Measurements from ENCODE around the gene WDR86.

The WDR86 gene

DNA sequence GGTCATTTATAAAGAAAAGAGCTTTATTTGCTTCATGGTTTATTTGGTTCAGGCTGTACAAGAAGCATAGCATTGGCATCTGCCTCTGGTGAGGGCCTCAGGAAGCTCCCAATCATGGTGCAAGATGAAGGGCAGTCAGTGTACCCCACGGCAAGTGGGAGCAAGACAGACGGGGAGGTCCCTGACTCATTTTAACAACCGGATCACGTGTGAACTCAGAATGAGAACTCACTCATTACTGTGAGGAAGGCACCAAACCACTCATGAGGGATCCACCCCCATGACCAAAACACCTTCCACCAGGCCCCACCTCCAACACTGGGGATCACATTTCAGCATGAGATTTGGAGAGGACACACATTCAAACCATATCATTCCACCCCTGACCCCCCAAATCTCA lies 45.9 kb upstream of the WDR86 start:
- Histone ChIP-seq H3K79me1 (replicated peaks; ENCODE audit: low read length, poor library complexity, severe bottlenecking) (no peaks in the 10 kb centered on the region), H4K91ac (ENCODE audit: low read length) (no peak overlapping the region), H3K4me2 (ENCODE audit: low read length, poor library complexity, severe bottlenecking) (no peak overlapping the region), H3K27ac (ENCODE audit: low read length, poor library complexity, severe bottlenecking) (no peak overlapping the region), H3K36me3 (ENCODE audit: control insufficient read depth in 1 of 2, insufficient read depth in 2 of 2, low read depth in 1 of 2, low read length in 2 of 2) (no peaks in the 10 kb centered on the region), H3K4me3 (ENCODE audit: insufficient read depth in 1 of 2, low read depth in 1 of 2, low read length in 2 of 2) (no peak overlapping the region), H3K27me3 (ENCODE audit: control insufficient read depth in 1 of 2, insufficient read depth in 1 of 2, low read length in 2 of 2) (peaks cover 0 to 12% of the 10 kb centered on the region in 2 experiments), H3K14ac (ENCODE audit: low read length in 2 of 2) (no peak overlapping the region), H3K9me3 (ENCODE audit: control insufficient read depth, low read length) (no peaks in the 10 kb centered on the region), H3K23ac (ENCODE audit: low read length in 2 of 2) (no peak overlapping the region), H3K9ac (ENCODE audit: low read length) (no peak overlapping the region), H2AK5ac (ENCODE audit: low read length, severe bottlenecking) (no peak overlapping the region), H3K4ac (ENCODE audit: low read depth in 1 of 2, low read length in 2 of 2) (no peak overlapping the region), H2BK5ac (ENCODE audit: low read depth, low read length, poor library complexity, severe bottlenecking) (no peak overlapping the region), H2BK12ac (ENCODE audit: low read length in 2 of 2) (no peak overlapping the region), H2AFZ (ENCODE audit: low read depth, low read length) (no peak overlapping the region), H2BK120ac (ENCODE audit: low read depth, low read length) (no peak overlapping the region), H4K8ac (ENCODE audit: low read length) (no peak overlapping the region), H2BK15ac (ENCODE audit: low read depth, poor library complexity, severe bottlenecking) (no peak overlapping the region), H3K18ac (ENCODE audit: low read depth in 1 of 2, low read length in 2 of 2) (no peak overlapping the region), H3K4me1 (ENCODE audit: control insufficient read depth, insufficient read depth, low read depth, low read length) (peaks cover 20% of the 10 kb centered on the region)
- no peak for DNase-seq
- 89% methylated on average over 4 of the region's 4 CpGs for WGBS

GRCh38 chr7:151454932-151455530 lies 45.2 kb upstream of the WDR86 start:
- H3K23ac ChIP-seq (ENCODE audit: low read length in 2 of 2), result no peak overlapping the region
- H3K4me2 ChIP-seq (ENCODE audit: low read length, poor library complexity, severe bottlenecking), result no peak overlapping the region
- H3K36me3 ChIP-seq (ENCODE audit: control insufficient read depth in 1 of 2, insufficient read depth in 2 of 2, low read depth in 1 of 2, low read length in 2 of 2), result no peaks in the 10 kb centered on the region
- H3K27me3 ChIP-seq (ENCODE audit: control insufficient read depth in 1 of 2, insufficient read depth in 1 of 2, low read length in 2 of 2), result peaks cover 0 to 12% of the 10 kb centered on the region in 2 experiments
- H3K4me3 ChIP-seq (ENCODE audit: insufficient read depth in 1 of 2, low read depth in 1 of 2, low read length in 2 of 2), result no peak overlapping the region
- no peak for DNase-seq
- no peak overlapping the region for H4K8ac ChIP-seq (ENCODE audit: low read length)
- no peak overlapping the region for H2BK120ac ChIP-seq (ENCODE audit: low read depth, low read length)
- no peak overlapping the region for H3K14ac ChIP-seq (ENCODE audit: low read length in 2 of 2)
- no peak overlapping the region for H4K91ac ChIP-seq (ENCODE audit: low read length)
- H3K4ac ChIP-seq (ENCODE audit: low read depth in 1 of 2, low read length in 2 of 2), result no peak overlapping the region
- peaks cover 16% of the 10 kb centered on the region for H3K4me1 ChIP-seq (ENCODE audit: control insufficient read depth, insufficient read depth, low read depth, low read length)
- H3K18ac ChIP-seq (ENCODE audit: low read depth in 1 of 2, low read length in 2 of 2), result no peak overlapping the region
- 92% methylated on average over 15 of the region's 15 CpGs for WGBS
- H2BK5ac ChIP-seq (ENCODE audit: low read depth, low read length, poor library complexity, severe bottlenecking), result no peak overlapping the region
- no peaks in the 10 kb centered on the region for H3K79me1 ChIP-seq (replicated peaks; ENCODE audit: low read length, poor library complexity, severe bottlenecking)
- H2BK15ac ChIP-seq (ENCODE audit: low read depth, poor library complexity, severe bottlenecking), result no peak overlapping the region
- H2BK12ac ChIP-seq (ENCODE audit: low read length in 2 of 2), result no peak overlapping the region
- H3K27ac ChIP-seq (ENCODE audit: low read length, poor library complexity, severe bottlenecking), result no peak overlapping the region
- no peak overlapping the region for H2AFZ ChIP-seq (ENCODE audit: low read depth, low read length)
- H3K9ac ChIP-seq (ENCODE audit: low read length), result no peak overlapping the region
- H3K9me3 ChIP-seq (ENCODE audit: control insufficient read depth, low read length), result no peaks in the 10 kb centered on the region
- no peak overlapping the region for H2AK5ac ChIP-seq (ENCODE audit: low read length, severe bottlenecking)

DNA sequence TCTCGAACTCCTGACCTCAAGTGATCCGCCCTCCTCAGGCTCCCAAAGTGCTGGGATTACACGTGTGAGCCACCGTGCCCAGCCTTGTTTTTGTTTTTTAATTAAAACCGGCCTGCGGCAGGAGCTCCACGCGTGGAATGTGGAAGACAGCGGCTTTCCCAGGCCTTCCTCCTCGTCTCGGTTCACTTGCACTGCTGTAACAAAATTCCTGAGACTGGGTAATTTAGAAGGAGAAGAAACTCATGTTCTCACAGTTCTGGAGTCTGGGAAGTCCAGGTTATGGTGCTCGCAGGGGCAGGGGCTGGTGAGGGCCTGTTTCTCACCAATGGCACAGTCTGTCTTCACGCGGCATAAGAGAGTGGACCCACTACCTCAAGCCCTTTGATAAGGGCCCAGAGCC lies 44.5 kb upstream of the WDR86 start:
- H3K14ac ChIP-seq (ENCODE audit: low read length in 2 of 2), result no peak overlapping the region
- no peak overlapping the region for H3K4ac ChIP-seq (ENCODE audit: low read depth in 1 of 2, low read length in 2 of 2)
- no peak for DNase-seq
- WGBS, result 88% methylated on average over 14 of the region's 14 CpGs
- no peaks in the 10 kb centered on the region for H3K9me3 ChIP-seq (ENCODE audit: control insufficient read depth, low read length)
- no peaks in the 10 kb centered on the region for H3K36me3 ChIP-seq (ENCODE audit: control insufficient read depth in 1 of 2, insufficient read depth in 2 of 2, low read depth in 1 of 2, low read length in 2 of 2)
- no peak overlapping the region for H3K4me2 ChIP-seq (ENCODE audit: low read length, poor library complexity, severe bottlenecking)
- no peak overlapping the region for H3K4me3 ChIP-seq (ENCODE audit: insufficient read depth in 1 of 2, low read depth in 1 of 2, low read length in 2 of 2)
- H2AFZ ChIP-seq (ENCODE audit: low read depth, low read length), result no peak overlapping the region
- no peak overlapping the region for H2BK15ac ChIP-seq (ENCODE audit: low read depth, poor library complexity, severe bottlenecking)
- H3K27me3 ChIP-seq (ENCODE audit: control insufficient read depth in 1 of 2, insufficient read depth in 1 of 2, low read length in 2 of 2), result peaks cover 0 to 12% of the 10 kb centered on the region in 2 experiments
- no peak overlapping the region for H2BK12ac ChIP-seq (ENCODE audit: low read length in 2 of 2)
- no peak overlapping the region for H2BK120ac ChIP-seq (ENCODE audit: low read depth, low read length)
- no peak overlapping the region for H2BK5ac ChIP-seq (ENCODE audit: low read depth, low read length, poor library complexity, severe bottlenecking)
- no peak overlapping the region for H3K27ac ChIP-seq (ENCODE audit: low read length, poor library complexity, severe bottlenecking)
- no peak overlapping the region for H3K18ac ChIP-seq (ENCODE audit: low read depth in 1 of 2, low read length in 2 of 2)
- H3K4me1 ChIP-seq (ENCODE audit: control insufficient read depth, insufficient read depth, low read depth, low read length), result peaks cover 12% of the 10 kb centered on the region
- H2AK5ac ChIP-seq (ENCODE audit: low read length, severe bottlenecking), result peak overlapping the region; percentile 45
- H3K23ac ChIP-seq (ENCODE audit: low read length in 2 of 2), result no peak overlapping the region
- H4K91ac ChIP-seq (ENCODE audit: low read length), result no peak overlapping the region
- H3K9ac ChIP-seq (ENCODE audit: low read length), result no peak overlapping the region
- no peak overlapping the region for H4K8ac ChIP-seq (ENCODE audit: low read length)
- H3K79me1 ChIP-seq (replicated peaks; ENCODE audit: low read length, poor library complexity, severe bottlenecking), result no peaks in the 10 kb centered on the region

- H2BK15ac ChIP-seq (ENCODE audit: low read depth, poor library complexity, severe bottlenecking), result no peak overlapping the region
- no peak overlapping the region for H2BK12ac ChIP-seq (ENCODE audit: low read length in 2 of 2)
- no peak overlapping the region for H2BK120ac ChIP-seq (ENCODE audit: low read depth, low read length)
- H3K9me3 ChIP-seq (ENCODE audit: control insufficient read depth, low read length), result no peaks in the 10 kb centered on the region
- no peak overlapping the region for H3K4me2 ChIP-seq (ENCODE audit: low read length, poor library complexity, severe bottlenecking)
- no peaks in the 10 kb centered on the region for H3K79me1 ChIP-seq (replicated peaks; ENCODE audit: low read length, poor library complexity, severe bottlenecking)
- no peak overlapping the region for H2BK5ac ChIP-seq (ENCODE audit: low read depth, low read length, poor library complexity, severe bottlenecking)
- peak overlapping the region in 1 of 2 experiments; percentile 93 for H3K14ac ChIP-seq (ENCODE audit: low read length in 2 of 2)
- H4K8ac ChIP-seq (ENCODE audit: low read length), result no peak overlapping the region
- WGBS, result 85% methylated on average over 13 of the region's 13 CpGs
- H2AFZ ChIP-seq (ENCODE audit: low read depth, low read length), result no peak overlapping the region
- H2AK5ac ChIP-seq (ENCODE audit: low read length, severe bottlenecking), result peak overlapping the region; percentile 13
- H3K4ac ChIP-seq (ENCODE audit: low read depth in 1 of 2, low read length in 2 of 2), result no peak overlapping the region
- no peaks in the 10 kb centered on the region for H3K36me3 ChIP-seq (ENCODE audit: control insufficient read depth in 1 of 2, insufficient read depth in 2 of 2, low read depth in 1 of 2, low read length in 2 of 2)
- H3K4me3 ChIP-seq (ENCODE audit: insufficient read depth in 1 of 2, low read depth in 1 of 2, low read length in 2 of 2), result no peak overlapping the region
- peak overlapping the region in 1 of 2 experiments; percentile 57 for H3K23ac ChIP-seq (ENCODE audit: low read length in 2 of 2)
- no peak overlapping the region for H3K27ac ChIP-seq (ENCODE audit: low read length, poor library complexity, severe bottlenecking)
- peaks cover 0 to 12% of the 10 kb centered on the region in 2 experiments for H3K27me3 ChIP-seq (ENCODE audit: control insufficient read depth in 1 of 2, insufficient read depth in 1 of 2, low read length in 2 of 2)
- H3K4me1 ChIP-seq (ENCODE audit: control insufficient read depth, insufficient read depth, low read depth, low read length), result peaks cover 14% of the 10 kb centered on the region
- no peak overlapping the region for H3K9ac ChIP-seq (ENCODE audit: low read length)
- no peak overlapping the region for H4K91ac ChIP-seq (ENCODE audit: low read length)
- no peak for DNase-seq
- H3K18ac ChIP-seq (ENCODE audit: low read depth in 1 of 2, low read length in 2 of 2), result no peak overlapping the region
These were observed 43.5 kb upstream of the WDR86 start for GRCh38 chr7:151453326-151453791.

All from mesenchymal stem cell (in vitro differentiated cells and primary cell).